HCT116 (cell line): Measurements from ENCODE around the gene ACSBG1.

Experiments
- EZH2 ChIP-seq: fragments of 200-600 bp; sonication (generic); IDR thresholded peaks from 2 replicates; pipeline ENCODE4 v1.6.1; 2017; ENCODE audit warnings: antibody characterized with exemption, mixed run types
- POLR2A ChIP-seq: IDR thresholded peaks from 2 replicates; pipeline ENCODE4 v1.7.0; 2011; ENCODE audit warnings: borderline replicate concordance; ENCODE audit not compliant: insufficient read depth, insufficient read length; ENCODE audit errors: extremely low read depth
- SIN3A ChIP-seq: IDR thresholded peaks from 2 replicates; pipeline ENCODE4 v1.6.1; 2012; ENCODE audit warnings: low read depth
- SP1 ChIP-seq: IDR thresholded peaks from 2 replicates; pipeline ENCODE4 v1.6.1; 2012; ENCODE audit warnings: low read depth
- TF ChIP-seq, protein P1 (sequence below), 3 experiments: fragments of 200-600 bp in 1 of 3; sonication (generic) in 1 of 3; IDR thresholded peaks in 2 of 3; conservative IDR thresholded peaks in 1 of 3; 2 replicates each; pipeline ENCODE4 v1.5.1; 2012 to 2017; ENCODE audit warnings: low read depth in 2 of 3, low read length in 2 of 3, antibody characterized with exemption in 1 of 3, borderline replicate concordance in 1 of 3, control low read depth in 1 of 3, mild to moderate bottlenecking in 1 of 3, mixed read lengths in 1 of 3, mixed run types in 1 of 3, moderate library complexity in 1 of 3; ENCODE audit not compliant: insufficient read depth in 1 of 3

DNA sequence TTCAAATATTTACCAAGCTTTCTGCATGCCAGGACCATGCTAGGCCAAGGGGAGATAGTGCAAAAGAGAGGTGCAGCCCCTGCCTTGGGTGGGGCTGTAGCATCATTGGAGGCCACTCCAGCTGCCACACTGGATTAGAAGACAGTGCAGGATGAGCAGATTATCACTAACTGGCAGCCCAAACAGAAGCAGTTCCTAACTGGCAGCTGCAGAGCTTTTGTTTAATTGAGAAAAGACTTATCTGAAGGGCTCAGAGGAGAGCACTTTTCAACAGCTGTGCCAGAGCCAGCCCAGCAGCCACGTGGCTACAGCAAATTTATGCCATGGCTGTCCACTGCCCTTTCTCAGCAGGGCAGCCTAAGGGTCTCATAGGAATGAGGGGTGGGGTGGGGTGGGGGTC is 13.5 kb upstream of the ACSBG1 start:
- TF ChIP-seq, protein P1, sequence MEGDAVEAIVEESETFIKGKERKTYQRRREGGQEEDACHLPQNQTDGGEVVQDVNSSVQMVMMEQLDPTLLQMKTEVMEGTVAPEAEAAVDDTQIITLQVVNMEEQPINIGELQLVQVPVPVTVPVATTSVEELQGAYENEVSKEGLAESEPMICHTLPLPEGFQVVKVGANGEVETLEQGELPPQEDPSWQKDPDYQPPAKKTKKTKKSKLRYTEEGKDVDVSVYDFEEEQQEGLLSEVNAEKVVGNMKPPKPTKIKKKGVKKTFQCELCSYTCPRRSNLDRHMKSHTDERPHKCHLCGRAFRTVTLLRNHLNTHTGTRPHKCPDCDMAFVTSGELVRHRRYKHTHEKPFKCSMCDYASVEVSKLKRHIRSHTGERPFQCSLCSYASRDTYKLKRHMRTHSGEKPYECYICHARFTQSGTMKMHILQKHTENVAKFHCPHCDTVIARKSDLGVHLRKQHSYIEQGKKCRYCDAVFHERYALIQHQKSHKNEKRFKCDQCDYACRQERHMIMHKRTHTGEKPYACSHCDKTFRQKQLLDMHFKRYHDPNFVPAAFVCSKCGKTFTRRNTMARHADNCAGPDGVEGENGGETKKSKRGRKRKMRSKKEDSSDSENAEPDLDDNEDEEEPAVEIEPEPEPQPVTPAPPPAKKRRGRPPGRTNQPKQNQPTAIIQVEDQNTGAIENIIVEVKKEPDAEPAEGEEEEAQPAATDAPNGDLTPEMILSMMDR (IDR thresholded peaks at IDR 0.05 in 2 of 3, conservative IDR thresholded peaks at IDR 0.05 in 1 of 3; ENCODE audit: borderline replicate concordance in 1 of 3, insufficient read depth in 1 of 3, low read depth in 2 of 3, low read length in 2 of 3) = no peak
- TF ChIP-seq EZH2 (no peak), SP1 (no peak), SIN3A (no peak), POLR2A (no peak)
